ENCODE results near the gene CRYBG1.
"Not testable (repeated sequence)": the region's sequence is repeated elsewhere in the genome, so short reads cannot be mapped to it uniquely, and the experiment has no call there.

The CRYBG1 gene

DNA sequence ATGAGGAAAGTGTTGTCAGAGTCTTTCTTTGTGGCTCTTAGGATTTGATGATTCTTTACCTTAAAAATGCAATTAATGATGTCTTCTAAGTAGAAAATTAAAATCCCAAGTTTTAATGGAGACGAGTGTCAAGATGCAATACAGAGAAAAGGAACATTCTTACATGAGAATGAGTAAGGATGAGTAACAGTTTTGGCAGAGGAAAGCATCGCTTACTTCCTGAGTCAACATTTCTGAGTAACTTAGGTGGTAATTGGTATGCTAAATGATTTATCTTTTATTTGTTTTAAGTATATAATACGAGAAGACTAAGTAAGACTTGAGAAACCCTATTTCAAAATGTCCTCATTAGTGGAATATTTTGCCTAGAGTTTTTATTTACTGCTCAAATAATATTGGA lies 167.5 kb downstream of the CRYBG1 start:
- peak; percentile 61 for DNase-seq

GRCh38 chr6:106528521-106528920 lies 168.0 kb downstream of the CRYBG1 start:
- DNase-seq = no peak

DNA sequence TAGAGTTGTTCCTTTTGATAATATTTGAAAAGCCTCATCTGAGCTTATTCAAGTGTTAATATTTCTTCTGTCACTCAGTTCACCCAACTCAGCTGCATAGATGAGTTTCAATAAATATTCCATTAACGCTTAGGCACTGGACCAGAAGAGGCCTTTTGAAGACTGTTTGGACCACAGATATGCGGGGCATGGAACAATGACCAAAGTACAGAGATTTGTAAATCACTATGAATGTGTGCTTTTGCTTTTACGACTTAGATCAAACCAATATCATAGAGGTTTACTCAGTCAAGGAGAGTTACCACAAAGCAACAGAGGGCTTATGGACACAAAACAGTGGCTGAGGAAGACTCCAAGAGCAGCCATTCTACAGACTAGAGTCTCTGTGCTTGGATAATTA lies 168.9 kb downstream of the CRYBG1 start:
- no peak for DNase-seq

GRCh38 chr6:106530026-106530425 lies 169.5 kb downstream of the CRYBG1 start:
- DNase-seq = no peak

DNA sequence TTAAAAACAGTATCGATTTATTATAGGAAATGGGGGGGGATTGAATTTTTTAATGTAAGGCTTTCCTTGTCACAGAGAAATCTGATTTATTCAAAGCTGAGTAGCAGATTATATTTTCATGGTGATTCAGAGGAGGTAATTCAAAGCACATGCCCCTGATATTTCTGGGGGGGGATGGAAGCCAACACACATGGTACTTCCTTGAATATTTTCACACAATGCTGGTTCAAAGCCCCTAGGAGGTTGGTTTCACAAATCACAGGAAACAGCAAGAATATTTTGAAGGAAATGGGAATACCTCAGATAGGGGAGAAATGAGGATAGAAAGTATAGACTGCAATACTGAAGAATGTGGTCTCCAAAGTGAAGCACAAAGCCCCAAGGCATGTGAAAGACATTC lies 170.0 kb downstream of the CRYBG1 start:
- no peak for DNase-seq

DNA sequence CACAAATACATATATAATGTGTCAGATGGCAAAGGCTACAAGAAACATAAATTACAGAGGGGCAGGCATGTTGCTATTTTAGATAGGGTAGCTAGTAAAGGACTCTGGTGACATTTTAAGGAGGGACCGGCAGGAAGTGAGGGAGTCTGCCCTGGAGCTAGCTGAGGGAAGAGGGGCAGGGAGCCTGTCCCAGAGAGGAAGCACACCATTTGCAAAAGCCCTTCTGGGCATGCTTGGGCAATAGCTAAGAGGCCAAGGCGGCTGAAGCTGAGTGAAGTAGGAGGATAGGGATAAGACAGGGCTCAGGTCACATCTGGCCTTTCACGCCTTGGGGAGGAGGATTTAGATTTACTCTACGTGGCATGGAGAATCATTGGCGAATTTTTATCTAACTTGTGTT lies 172.5 kb downstream of the CRYBG1 start:
- no peak for DNase-seq

- no peak for DNase-seq
Measured at GRCh38 chr6:106534004-106534403, 173.5 kb downstream of the CRYBG1 start.

DNA sequence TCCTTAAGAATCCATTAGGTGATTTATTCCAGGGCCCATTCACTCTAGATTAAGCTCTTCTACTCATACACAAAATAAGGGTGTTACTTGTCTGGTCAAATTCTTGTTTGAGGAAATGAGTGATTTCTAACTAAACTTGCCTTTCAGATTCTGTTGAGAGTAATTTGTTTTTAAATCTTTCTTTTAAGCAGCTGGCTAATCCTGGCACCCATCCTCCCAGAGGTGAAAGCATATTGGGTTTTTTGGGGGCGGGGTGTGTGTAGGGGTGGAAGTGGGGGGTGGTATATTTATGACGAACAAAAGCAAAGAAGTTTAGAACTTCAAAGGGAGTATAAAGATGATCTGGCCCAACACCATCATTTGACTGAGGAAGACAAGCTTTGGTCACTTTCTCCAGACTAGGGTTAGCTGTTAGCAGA lies 174.1 kb downstream of the CRYBG1 start:
- DNase-seq = no peak

DNA sequence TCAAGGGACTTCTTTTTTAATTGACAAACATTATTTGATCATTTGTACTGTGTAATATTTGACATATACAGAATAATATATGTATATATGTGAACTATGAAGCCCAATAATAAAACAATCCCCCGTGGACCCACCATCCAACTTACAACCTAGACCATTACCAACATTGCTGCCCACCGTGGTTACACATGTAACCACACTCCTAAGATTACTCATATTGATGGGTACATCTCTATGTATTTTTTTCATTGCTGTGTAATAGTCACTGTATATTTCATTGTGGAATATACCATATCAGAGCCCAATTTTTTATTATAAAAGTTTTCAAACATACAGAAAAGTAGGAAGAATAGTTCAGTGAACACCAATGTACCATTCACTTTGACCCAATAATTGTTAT lies 174.5 kb downstream of the CRYBG1 start:
- no peak for DNase-seq

GRCh38 chr6:106536357-106536756 lies 175.8 kb downstream of the CRYBG1 start:
- DNase-seq = no peak

GRCh38 chr6:106536851-106537250 lies 176.3 kb downstream of the CRYBG1 start:
- DNase-seq = peak; percentile 63

GRCh38 chr6:106537662-106538061 lies 177.1 kb downstream of the CRYBG1 start:
- DNase-seq = no peak

DNA sequence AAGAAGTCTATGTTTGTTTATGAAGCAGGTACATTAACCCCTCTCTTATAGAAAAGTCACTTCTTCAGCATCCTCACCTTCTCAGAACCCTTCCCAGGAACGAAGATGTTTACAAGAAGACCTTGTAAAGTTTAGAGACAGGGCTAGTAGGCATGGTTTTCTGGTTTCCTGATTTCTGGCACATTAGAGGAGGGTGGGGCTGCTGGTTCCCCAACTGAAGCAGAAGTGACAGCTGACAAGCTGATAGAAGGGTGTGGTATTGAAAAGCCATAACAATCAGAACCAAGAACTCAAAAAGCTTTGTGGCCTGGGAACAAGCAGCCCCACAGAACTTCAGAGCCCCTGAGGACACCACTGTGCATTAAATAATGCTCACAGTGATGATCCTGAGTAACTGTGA lies 177.6 kb downstream of the CRYBG1 start:
- DNase-seq = peak; percentile 44

DNA sequence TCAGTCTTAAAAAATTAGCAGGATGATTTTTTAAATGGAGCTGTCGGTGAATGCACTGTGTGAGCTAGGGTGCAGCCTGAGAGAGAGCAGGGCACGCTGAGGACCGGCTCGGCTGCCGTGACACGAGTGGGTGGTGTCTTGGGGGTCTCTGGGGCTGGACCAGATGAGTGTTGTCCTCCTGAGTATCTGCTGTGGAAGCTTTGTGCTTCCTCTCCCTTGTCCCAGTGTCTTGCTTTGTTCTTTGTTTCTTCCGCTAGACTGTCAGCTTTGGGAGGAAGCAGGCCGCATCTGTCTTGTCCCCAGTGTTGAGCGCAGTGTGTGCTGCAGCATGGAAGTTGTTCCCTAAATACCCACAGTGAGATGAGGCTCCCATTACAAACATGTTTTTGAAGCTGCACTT lies 179.4 kb downstream of the CRYBG1 start:
- peak; percentile 39 for DNase-seq

DNA sequence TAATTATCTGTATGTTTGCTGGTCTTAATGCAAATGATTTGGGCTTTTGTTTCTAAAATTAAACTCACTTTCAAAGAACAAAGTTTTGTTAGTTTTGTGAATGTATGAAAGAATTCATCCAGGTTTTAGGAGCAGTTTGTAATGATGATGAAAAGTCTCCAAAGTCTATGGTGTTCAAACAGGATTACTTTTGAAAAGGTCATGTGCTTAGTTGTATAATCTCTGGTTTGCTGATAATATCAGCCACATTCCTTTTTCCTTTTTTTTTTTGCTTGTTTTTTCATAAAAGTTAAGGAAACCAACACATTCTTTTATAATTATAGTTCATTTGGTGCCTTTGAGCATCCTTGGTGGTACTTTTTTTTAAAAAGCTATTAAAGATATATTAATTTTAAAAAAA lies 179.9 kb downstream of the CRYBG1 start:
- DNase-seq = no peak

DNA sequence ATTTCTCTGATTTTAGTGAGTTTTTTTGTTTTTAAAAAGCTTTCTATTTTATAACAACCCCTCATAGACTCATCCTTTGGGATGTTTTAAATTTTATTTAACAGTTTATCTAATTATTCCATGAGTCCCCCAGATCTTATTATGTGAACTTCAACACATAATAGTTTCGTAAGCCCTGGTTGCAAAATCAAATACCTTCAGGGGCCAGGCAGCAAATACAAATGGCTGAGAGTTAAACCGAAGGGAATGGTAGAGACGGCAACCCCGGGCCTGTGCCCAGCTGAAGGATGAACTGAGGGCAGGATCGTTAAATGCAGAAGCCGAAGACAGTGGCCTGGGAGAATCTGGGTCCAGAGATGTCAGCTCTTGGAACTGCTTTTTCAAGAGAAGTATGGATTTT lies 180.4 kb downstream of the CRYBG1 start:
- DNase-seq = no peak

DNA sequence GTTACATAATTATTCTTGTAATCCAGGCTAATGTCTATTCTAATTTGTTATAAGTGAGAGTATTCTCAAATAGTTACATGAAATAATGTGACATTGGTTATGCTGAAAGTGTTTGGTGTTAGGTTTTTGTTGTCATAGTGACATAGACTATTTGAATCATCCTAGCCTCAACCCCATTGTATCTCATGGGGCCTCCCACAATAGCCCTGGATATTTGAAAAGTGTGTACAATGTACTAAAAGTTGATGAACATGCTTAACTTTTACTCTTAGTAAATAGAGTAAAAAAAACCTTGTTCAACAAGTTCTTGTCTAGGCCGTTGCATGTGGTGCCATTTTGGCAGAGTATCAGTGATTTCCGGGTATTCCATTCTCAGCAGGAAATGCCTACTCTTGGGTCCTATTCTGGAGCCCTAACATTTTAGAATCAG lies 185.8 kb downstream of the CRYBG1 start:
- DNase-seq = peak; percentile 15

DNA sequence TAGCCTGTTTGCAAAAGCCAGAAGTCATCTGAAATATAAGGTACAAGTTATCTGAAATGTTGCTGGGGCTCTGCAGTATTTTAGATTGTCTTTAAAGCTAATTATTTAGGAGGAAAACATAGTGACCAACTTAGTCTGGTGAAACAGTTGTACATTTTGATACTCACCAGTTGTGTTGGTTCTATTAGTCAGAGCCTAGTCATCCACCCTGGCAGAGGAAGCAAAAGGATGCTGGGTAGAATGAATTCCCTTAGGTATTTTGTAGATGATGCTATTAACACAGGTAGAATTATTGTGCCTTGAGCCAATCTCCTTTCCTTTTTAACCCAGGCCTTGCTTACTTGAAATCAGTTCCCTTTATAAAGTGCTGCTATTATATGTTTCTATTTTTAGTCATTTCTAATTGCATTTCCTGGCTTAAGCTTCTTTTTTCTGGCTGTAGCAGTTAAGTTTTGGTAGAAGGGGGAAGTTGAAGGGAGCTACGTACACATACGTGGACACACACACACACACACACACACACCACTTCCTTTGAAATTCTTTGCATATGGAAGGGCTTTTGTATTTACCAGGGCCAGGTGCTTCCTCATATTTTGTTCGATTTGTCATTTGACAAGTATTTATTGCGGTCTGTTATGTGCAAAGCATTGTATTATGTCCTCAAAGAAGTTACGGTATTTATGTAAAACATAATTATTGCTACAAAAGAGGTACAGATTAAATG lies 186.3 kb downstream of the CRYBG1 start:
- peak; percentile 63 for DNase-seq

GRCh38 chr6:106547601-106548453 lies 187.3 kb downstream of the CRYBG1 start:
- peak; percentile 68 for DNase-seq

DNA sequence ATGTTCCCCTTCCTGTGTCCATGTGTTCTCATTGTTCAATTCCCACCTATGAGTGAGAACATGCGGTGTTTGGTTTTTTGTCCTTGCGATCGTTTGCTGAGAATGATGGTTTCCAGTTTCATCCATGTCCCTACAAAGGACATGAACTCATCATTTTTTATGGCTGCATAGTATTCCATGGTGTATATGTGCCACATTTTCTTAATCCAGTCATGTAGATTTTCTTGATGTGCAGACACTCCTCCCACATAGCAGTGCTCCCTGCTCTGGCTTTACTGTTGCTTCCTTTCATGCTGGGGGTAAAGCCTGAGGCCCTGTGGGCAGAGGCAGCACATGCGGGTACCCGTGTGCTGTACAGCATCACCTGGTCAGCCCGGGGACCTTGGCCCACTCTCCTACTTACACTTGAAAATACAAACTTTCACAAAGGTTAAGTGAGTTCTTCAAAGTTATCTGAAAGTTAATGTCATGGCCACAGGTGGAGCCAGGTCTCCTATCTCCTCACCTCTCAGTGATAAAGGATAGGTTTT lies 188.5 kb downstream of the CRYBG1 start:
- not testable (repeated sequence) for DNase-seq

GRCh38 chr6:106549521-106549920 lies 189.0 kb downstream of the CRYBG1 start:
- DNase-seq = no peak

GRCh38 chr6:106551155-106551554 lies 190.6 kb downstream of the CRYBG1 start:
- DNase-seq = no peak

DNA sequence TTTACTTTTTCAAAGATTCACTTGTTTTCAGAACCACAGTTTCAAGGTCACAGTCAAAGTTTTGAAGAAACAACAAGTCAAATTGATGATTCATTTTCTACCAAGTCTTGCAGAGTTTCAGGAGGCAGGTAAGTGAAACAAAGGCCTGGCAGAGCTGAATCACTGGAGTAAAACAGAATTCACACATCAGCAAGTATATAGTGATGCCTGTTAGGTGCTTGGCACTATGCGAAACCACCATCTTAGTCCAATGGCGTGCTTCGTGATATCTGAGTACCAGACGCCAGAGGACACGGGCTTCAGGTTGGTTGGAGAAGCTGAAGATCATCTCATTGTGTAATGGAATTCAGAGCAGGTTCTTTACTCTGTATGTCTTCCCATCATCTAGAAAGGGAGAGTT lies 192.9 kb downstream of the CRYBG1 start:
- DNase-seq = no peak

GRCh38 chr6:106555767-106556166 lies 195.2 kb downstream of the CRYBG1 start:
- DNase-seq = no peak
